HG02973 (cell line): ENCODE results near the gene ADD1.
A peak's percentile ranks its signal among the peaks of the same experiment; 100 is the strongest.

ENCODE experiments used
- ATAC-seq: cut with Tn5 transposase; IDR thresholded peaks from one replicate; pipeline ENCODE4 v1.9.1; 2021; ENCODE audit warnings: moderate library complexity; ENCODE audit not compliant: unreplicated experiment

The ADD1 gene

GRCh38 chr4:2834001-2834921 lies 9.4 kb upstream of the ADD1 start:
- ATAC-seq: no peak

GRCh38 chr4:2835978-2836377 lies 7.7 kb upstream of the ADD1 start:
- no peak for ATAC-seq

GRCh38 chr4:2836391-2836859 lies 7.2 kb upstream of the ADD1 start:
- ATAC-seq: no peak

- ATAC-seq: no peak
These were observed 6.3 kb upstream of the ADD1 start for GRCh38 chr4:2837110-2837903.

- no peak for ATAC-seq
These were observed 5.6 kb upstream of the ADD1 start for GRCh38 chr4:2837904-2838496.

GRCh38 chr4:2839060-2839459 lies 4.6 kb upstream of the ADD1 start:
- no peak for ATAC-seq

GRCh38 chr4:2842687-2843262 lies 869 bp upstream of the ADD1 start:
- ATAC-seq: no peak

GRCh38 chr4:2843941-2844584 lies 419 bp downstream of the ADD1 start:
- peak; percentile 17 for ATAC-seq

- no peak for ATAC-seq
These were observed 2.5 kb downstream of the ADD1 start for GRCh38 chr4:2846172-2846571.

GRCh38 chr4:2847302-2847871 lies 3.7 kb downstream of the ADD1 start:
- no peak for ATAC-seq

- no peak for ATAC-seq
These were observed 4.8 kb downstream of the ADD1 start for GRCh38 chr4:2848449-2848848.

GRCh38 chr4:2849267-2850152 lies 5.9 kb downstream of the ADD1 start:
- ATAC-seq: no peak

- no peak for ATAC-seq
These were observed 7.5 kb downstream of the ADD1 start for GRCh38 chr4:2850966-2851798.

GRCh38 chr4:2852481-2852921 lies 8.9 kb downstream of the ADD1 start:
- ATAC-seq: no peak

GRCh38 chr4:2855584-2855983 lies 11.9 kb downstream of the ADD1 start:
- ATAC-seq: no peak

- ATAC-seq: no peak
These were observed 12.6 kb downstream of the ADD1 start for GRCh38 chr4:2856266-2856665.

- ATAC-seq: no peak
These were observed 13.8 kb downstream of the ADD1 start for GRCh38 chr4:2857349-2857927.
